Measurements from ENCODE around the gene KRTAP2-3.
"Not testable (repeated sequence)": the region's sequence is repeated elsewhere in the genome, so short reads cannot be mapped to it uniquely, and the experiment has no call there.

Gene KRTAP2-3

GRCh38 chr17:41060052-41060604 lies at the start of gene KRTAP2-3:
Gene KRTAP2-3 (minus strand): TSS chr17:41060114. CDS start chr17:41060050, 64 bp downstream.
- no peak for DNase-seq (ENCODE audit: low read depth)

DNA sequence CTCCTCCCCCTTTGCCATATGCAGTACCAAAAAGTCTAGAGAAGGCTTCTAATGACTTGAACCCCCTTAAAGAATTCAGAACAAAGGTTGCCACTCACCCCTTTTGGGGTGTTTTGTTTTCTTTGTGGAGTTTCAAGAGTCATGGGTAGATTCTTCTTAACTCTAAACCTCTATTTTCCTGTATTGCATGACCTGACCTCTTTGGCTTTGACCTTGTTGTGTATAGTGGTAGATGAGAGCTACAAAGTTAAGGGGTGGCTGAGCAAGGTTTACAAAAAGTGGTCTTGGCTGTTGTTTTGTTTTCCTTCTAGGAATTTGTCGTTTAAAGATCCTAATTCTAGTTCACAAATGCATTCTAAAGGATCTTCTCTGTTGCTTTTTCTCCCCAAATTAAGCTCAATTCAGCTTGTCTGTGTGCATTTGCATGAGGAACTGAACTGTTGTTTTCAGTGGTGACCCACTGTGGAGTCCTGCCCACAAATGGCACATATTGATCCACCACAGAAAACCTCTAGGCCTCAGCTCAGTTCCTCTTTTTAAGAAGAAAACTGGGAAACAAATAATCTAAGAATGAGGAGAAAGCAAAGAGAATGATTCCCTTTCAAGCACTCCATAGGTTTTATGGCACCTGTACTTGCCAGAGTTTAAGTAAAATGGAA lies 48.9 kb upstream of the KRTAP2-3 start:
- DNase-seq (ENCODE audit: low read depth), result not testable (repeated sequence)

DNA sequence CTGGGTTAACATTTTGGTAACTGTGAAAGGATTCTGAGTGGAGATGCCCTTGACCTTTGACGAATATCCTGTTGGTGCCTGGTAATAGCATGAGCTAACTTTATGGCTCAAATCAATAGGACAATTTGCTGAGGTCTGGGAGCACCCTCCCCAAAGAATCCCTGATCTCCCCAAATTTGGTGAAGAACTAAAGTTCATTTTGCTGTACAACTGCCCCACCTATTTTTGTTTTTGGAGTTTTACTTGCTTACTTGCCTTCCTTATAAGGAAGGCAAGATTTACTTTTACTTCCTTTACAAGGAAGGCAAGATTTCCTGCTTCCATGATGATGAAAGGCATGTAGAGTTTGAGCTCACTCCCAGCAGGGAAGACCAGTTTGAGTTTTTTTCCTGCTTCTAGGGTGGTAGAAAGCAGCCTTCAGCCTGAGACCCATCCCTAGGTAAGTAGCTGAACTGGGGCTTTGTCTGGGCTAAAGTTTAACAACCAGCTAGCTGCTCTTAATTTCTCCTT lies 48.1 kb upstream of the KRTAP2-3 start:
- DNase-seq (ENCODE audit: low read depth), result no peak

DNA sequence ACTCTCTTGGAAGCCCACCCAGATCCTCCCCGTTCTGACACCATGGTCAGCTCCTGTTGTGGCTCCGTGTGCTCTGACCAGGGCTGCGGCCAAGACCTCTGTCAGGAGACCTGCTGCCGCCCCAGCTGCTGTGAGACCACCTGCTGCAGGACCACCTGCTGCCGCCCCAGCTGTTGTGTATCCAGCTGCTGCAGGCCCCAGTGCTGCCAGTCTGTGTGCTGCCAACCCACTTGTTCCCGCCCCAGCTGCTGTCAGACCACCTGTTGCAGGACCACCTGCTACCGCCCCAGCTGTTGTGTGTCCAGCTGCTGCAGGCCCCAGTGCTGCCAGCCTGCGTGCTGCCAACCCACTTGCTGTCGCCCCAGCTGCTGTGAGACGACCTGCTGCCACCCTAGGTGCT lies 45.4 kb upstream of the KRTAP2-3 start, which contains the start of gene KRTAP4-9:
TSS of gene KRTAP4-9 (plus strand) at position 43 of the 400 bp plus-strand sequence. CDS start at position 43, 0 bp downstream.
- DNase-seq (ENCODE audit: low read depth), result not testable (repeated sequence)

GRCh38 chr17:41104386-41105038 lies 44.6 kb upstream of the KRTAP2-3 start:
- DNase-seq (ENCODE audit: low read depth), result not testable (repeated sequence)

GRCh38 chr17:41103896-41104295 lies 44.0 kb upstream of the KRTAP2-3 start:
- DNase-seq (ENCODE audit: low read depth), result no peak

DNA sequence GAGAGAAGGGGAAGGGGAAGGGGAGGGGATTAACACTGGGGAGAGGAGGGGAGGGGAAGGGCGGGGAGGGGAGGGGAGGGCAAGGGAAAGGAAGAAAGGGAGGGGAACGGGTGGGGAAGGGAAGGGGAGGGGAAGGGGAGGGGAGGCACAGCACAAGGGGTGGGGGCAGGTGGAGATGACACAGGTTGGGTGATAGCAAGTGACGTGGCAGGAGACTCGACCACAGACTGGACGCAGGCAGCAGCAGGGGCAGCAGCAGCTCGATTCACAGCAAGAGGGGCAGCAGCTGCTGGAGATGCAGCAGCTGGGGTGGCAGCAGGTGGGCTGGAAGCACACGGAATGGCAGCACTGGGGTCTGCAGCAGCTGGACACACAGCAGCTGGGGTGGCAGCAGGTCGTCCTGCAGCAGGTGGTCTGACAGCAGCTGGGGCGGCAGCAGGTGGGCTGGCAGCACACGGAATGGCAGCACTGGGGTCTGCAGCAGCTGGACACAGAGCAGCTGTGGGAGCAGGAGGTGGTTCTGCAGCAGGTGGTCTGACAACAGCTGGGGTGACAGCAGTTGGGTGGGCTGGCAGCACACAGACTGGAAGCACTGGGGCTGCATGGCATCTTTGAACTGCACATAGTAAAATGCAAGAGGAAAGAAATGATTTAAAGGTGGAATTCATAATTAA lies 41.8 kb upstream of the KRTAP2-3 start, which contains the start of gene KRTAP4-16:
TSS of gene KRTAP4-16 (minus strand) at position 624 of the 674 bp plus-strand sequence. CDS start at position 624, 0 bp downstream.
- DNase-seq (ENCODE audit: low read depth), result no peak

DNA sequence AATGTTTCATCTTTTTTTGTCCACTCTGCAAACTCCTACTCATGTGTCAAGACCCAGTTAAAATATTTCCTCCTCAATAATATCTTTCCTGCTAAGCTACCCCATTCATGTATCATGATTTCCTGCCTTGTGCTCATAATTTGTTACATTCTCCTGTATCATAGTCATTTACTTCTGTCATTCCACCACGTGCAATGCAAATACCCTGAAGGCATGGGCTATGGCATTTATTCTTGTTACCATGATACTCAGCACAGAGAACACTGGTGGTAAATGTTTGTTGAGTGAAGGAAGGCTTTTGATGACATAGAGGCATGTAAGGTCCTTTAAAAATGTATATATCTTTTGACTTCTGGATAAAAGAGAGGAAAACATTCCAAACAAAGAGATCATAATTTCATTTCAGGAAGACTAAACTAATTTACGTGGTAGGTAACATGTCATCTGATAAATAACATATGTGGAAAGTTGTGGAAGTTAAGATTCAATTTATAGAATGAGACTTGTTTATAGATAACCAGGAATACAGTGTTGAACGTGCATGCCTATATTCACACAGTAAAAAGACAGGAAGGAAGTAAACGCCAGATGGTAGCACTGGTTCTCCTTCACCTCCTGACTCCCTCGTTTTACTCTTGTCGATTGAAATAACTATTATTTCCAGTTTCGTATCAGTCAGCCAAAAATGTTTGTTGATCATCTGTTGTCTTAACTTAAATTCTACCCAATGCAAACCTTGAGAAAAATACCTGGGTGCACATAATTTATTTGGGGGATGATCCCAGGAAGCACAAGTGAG lies 40.0 kb upstream of the KRTAP2-3 start:
- DNase-seq (ENCODE audit: low read depth), result not testable (repeated sequence)

- no peak for DNase-seq (ENCODE audit: low read depth)
Measured at GRCh38 chr17:41098481-41098880, 38.6 kb upstream of the KRTAP2-3 start.

- no peak for DNase-seq (ENCODE audit: low read depth)
Measured at GRCh38 chr17:41098042-41098441, 38.1 kb upstream of the KRTAP2-3 start, which contains the start of gene KRTAP4-8. Gene KRTAP4-8 (minus strand): TSS chr17:41098142. CDS start chr17:41098084, 58 bp downstream.

DNA sequence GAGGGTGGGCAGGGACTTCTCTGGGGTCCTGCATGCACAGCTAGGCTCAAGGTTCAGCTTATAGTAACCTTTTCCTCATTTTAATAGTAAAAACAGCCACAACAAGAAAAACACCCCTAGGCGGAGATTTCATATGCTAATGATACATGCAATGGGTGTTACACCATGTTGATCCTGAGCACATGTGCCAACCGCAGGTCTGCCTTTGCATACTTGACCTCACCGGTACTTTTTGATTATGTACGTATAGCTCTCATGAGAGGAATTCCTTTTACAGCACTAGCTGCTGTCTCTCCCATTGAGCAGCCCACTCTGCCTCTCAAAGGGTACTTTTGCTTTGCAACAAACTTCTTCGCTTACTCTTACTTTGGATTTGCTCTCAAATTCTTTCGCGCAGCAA lies 36.1 kb upstream of the KRTAP2-3 start:
- DNase-seq (ENCODE audit: low read depth), result no peak

- DNase-seq (ENCODE audit: low read depth), result not testable (repeated sequence)
Measured at GRCh38 chr17:41088760-41089352, 28.9 kb upstream of the KRTAP2-3 start.

DNA sequence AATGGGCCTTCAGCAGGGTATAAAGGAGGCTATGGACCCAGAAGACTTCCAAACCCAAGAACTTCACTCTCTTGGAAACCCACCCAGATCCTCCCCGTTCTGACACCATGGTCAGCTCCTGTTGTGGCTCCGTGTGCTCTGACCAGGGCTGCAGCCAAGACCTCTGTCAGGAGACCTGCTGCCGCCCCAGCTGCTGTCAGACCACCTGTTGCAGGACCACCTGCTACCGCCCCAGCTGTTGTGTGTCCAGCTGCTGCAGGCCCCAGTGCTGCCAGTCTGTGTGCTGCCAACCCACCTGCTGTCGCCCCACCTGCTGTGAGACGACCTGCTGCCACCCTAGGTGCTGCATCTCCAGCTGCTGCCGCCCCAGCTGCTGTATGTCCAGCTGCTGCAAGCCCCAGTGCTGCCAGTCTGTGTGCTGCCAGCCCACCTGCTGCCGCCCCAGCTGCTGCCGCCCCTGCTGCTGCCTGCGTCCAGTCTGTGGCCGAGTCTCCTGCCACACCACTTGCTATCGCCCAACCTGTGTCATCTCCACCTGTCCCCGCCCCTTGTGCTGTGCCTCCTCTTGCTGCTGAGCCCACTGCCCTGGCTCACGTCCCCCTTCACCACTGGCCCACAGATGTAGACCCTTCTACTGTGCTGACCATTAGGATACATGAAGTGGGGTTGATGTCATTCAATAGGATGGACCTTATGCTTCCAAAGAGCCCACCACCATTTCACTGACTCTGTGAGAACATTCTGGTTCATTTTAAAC lies 24.4 kb upstream of the KRTAP2-3 start, which contains the start of gene KRTAP4-7:
TSS of gene KRTAP4-7 (plus strand) at position 51 of the 757 bp plus-strand sequence. CDS start at position 108, 57 bp downstream.
- not testable (repeated sequence) for DNase-seq (ENCODE audit: low read depth)

- DNase-seq (ENCODE audit: low read depth), result not testable (repeated sequence)
Measured at GRCh38 chr17:41083427-41083826, 23.5 kb upstream of the KRTAP2-3 start.

DNA sequence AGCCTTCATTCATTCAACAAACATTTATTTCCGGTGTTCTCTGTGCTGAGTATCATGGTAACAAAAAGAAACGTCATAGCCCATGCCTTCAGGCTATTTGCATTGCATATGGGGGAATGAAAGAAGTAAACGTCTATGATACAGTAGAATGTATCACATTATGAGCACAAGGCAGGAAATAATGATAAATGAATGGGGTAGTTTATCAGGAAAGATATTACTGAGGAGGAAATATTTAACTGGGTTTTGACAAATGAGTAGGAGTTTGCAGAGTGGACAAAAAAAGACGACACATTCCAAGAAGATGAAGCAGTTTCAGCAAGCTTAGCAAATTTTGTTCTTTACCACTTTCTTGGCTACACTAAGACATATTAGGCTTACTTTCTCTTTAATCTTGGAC lies 22.7 kb upstream of the KRTAP2-3 start:
- DNase-seq (ENCODE audit: low read depth), result no peak

DNA sequence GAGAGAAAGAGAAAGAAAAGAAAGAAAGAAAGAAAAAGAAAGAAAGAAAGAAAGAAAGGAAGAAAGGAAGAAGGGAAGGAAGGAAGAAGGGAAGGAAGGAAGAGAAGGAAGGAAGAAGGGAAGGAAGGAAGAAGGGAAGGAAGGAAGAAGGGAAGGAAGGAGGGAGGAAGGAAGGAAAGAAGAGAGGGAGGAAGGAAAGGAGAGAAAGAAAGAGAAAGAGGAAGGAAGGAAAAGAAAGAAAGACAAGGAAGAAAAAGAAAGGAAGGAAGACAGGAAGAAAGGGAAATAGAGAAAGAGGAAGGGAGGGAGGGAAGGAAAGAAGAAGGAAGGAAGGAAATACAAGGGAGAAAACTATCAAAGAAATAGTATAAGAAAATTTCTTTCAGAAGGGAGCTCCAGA lies 16.9 kb upstream of the KRTAP2-3 start:
- DNase-seq (ENCODE audit: low read depth), result no peak

DNA sequence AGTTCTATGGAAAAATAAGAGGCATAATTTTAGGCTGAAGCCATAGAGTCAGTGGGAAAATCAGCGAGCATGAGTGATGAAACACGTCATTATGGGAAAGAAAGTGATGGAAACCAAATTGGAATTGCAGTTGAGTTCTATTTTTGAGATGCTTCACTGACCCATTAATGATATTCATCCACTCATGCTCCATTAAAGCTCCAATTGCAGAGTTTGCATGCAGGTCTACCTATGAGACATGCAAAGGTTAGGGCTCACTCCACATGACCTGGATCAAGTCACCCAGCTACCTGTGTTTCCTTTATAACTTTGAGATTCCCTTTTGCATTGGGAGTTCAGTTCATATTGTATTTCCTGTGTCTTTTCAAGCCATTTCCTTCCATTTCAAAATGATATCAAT lies 13.8 kb upstream of the KRTAP2-3 start:
- DNase-seq (ENCODE audit: low read depth), result no peak

- no peak for DNase-seq (ENCODE audit: low read depth)
Measured at GRCh38 chr17:41071606-41072360, 11.9 kb upstream of the KRTAP2-3 start.

GRCh38 chr17:41069031-41069430 lies 9.1 kb upstream of the KRTAP2-3 start:
- no peak for DNase-seq (ENCODE audit: low read depth)
